CD4-positive, alpha-beta memory T cell (primary cell): ENCODE data around the gene PAK5. TPM values are rescaled to one million over a fixed set of nuclear protein-coding genes. Genes with fewer than 3 reads are reported as not detected.

Experiments used
- CTCF ChIA-PET: fragments of 350-600 bp; sonication (Branson Sonifier 250); formaldehyde crosslinking; loops from one replicate; lab custom pipeline; 2021; ENCODE audit warnings: inconsistent platforms; ENCODE audit not compliant: partially characterized antibody; lab: Charles Lee
- POLR2A ChIA-PET: fragments of 350-600 bp; sonication (Branson Sonifier 250); formaldehyde crosslinking; loops from one replicate; lab custom pipeline; 2021; ENCODE audit not compliant: partially characterized antibody; lab: Charles Lee
- DNase-seq, 5 donors: peaks; one replicate each; pipeline versions ENCODE4 v3.0.0 to v3.0.0-alpha.2; 2020 to 2022; ENCODE audit warnings: mixed read lengths in 1 of 5
- H3K27ac ChIP-seq: one replicate; pipeline ENCODE4 v1.7.0; 2013; ENCODE audit warnings: low read depth, low read length
- H3K27me3 ChIP-seq: 2 replicates; pipeline ENCODE4 v1.7.0; 2013; ENCODE audit warnings: mild to moderate bottlenecking, low read length, moderate library complexity; ENCODE audit not compliant: insufficient read depth
- H3K36me3 ChIP-seq: 2 replicates; pipeline ENCODE4 v1.7.0; 2013; ENCODE audit warnings: mild to moderate bottlenecking, low read length, moderate library complexity; ENCODE audit not compliant: insufficient read depth
- H3K4me1 ChIP-seq: 2 replicates; pipeline ENCODE4 v1.7.0; 2013; ENCODE audit warnings: mild to moderate bottlenecking, low read length, moderate library complexity; ENCODE audit not compliant: insufficient read depth
- H3K4me3 ChIP-seq, 2 donors: one replicate each; pipeline ENCODE4 v1.7.0; 2013; ENCODE audit warnings: low read length in 2 of 2, mild to moderate bottlenecking in 1 of 2
- H3K9me3 ChIP-seq, 2 donors: one replicate each; pipeline ENCODE4 v1.7.0; 2013; ENCODE audit warnings: low read length in 2 of 2, control low read depth in 1 of 2; ENCODE audit not compliant: control insufficient read depth in 1 of 2
- H3K27ac Mint-ChIP-seq, 7 donors: one replicate each; pipeline ENCODE4 v1.8.0; 2020 to 2021; ENCODE audit warnings: mixed read lengths in 7 of 7, mild to moderate bottlenecking in 6 of 7, inconsistent platforms in 3 of 7, moderate library complexity in 3 of 7
- H3K27me3 Mint-ChIP-seq, 2 donors: one replicate each; pipeline ENCODE4 v1.8.0; 2020 to 2021; ENCODE audit warnings: mixed read lengths in 2 of 2
- H3K36me3 Mint-ChIP-seq, 2 donors: one replicate each; pipeline ENCODE4 v1.8.0; 2020 to 2021; ENCODE audit warnings: mixed read lengths in 2 of 2, inconsistent platforms in 1 of 2, mild to moderate bottlenecking in 1 of 2
- H3K4me1 Mint-ChIP-seq, 4 donors: one replicate each; pipeline ENCODE4 v1.8.0; 2020 to 2021; ENCODE audit warnings: mixed read lengths in 4 of 4, mild to moderate bottlenecking in 1 of 4
- H3K4me3 Mint-ChIP-seq, 8 donors: one replicate each; pipeline ENCODE4 v1.8.0; 2020 to 2021; ENCODE audit warnings: mixed read lengths in 8 of 8, mild to moderate bottlenecking in 7 of 8, moderate library complexity in 6 of 8, inconsistent platforms in 3 of 8
- H3K9me3 Mint-ChIP-seq, 8 donors: one replicate each; pipeline ENCODE4 v1.8.0; 2020 to 2021; ENCODE audit warnings: mixed read lengths in 8 of 8, mild to moderate bottlenecking in 5 of 8, inconsistent platforms in 3 of 8, moderate library complexity in 1 of 8
- intact Hi-C: fragments of 100-400 bp; cut with micrococcal nuclease; formaldehyde crosslinking; loops from one replicate; pipeline ENCODE4 v1.15.1; 2023
- polyA plus RNA-seq, 2 donors: library from polyadenylated mRNA; unstranded; fragments of 300-500 nt; fragmentation: Illumina TruSeq; gene quantifications; one replicate each; pipeline ENCODE4 v1.2.3, GENCODE V29; 2021
- total RNA-seq, 2 experiments: library from RNA; stranded (reverse); gene quantifications; one replicate each; pipeline ENCODE4 v1.2.3, GENCODE V29; 2021

Gene PAK5
- total and polyA plus RNA-seq, 4 experiments from 2014 or later = not detected

GRCh38 chr20:9723501-9724202, 115.2 kb downstream of the PAK5 start:
- H3K27ac Mint-ChIP-seq = no peak overlapping the region
- no peak overlapping the region for H3K27ac ChIP-seq
- H3K4me3 Mint-ChIP-seq = no peak overlapping the region
- intact Hi-C loops = no loop called here
- no peak overlapping the region for H3K4me3 ChIP-seq
- CTCF ChIA-PET = no interaction called here
- POLR2A ChIA-PET = no interaction called here
- no peak for DNase-seq
- H3K4me1 ChIP-seq = no peaks in the 10 kb centered on the region
- no peaks in the 10 kb centered on the region for H3K36me3 Mint-ChIP-seq
- peaks cover 0 to 7% (median 3%) of the 10 kb centered on the region in 8 donors for H3K9me3 Mint-ChIP-seq
- no peaks in the 10 kb centered on the region for H3K27me3 ChIP-seq
- H3K36me3 ChIP-seq = no peaks in the 10 kb centered on the region
- no peaks in the 10 kb centered on the region for H3K9me3 ChIP-seq
- H3K4me1 Mint-ChIP-seq = peaks cover 0 to 1% (median 0%) of the 10 kb centered on the region in 4 donors
- no peaks in the 10 kb centered on the region for H3K27me3 Mint-ChIP-seq

- Mint-ChIP-seq H3K9me3 (peaks cover 0 to 14% (median 3%) of the 10 kb centered on the region in 8 donors), H3K27me3 (no peaks in the 10 kb centered on the region), H3K4me1 (no peaks in the 10 kb centered on the region), H3K27ac (no peak overlapping the region), H3K4me3 (no peak overlapping the region), H3K36me3 (no peaks in the 10 kb centered on the region)
- ChIA-PET POLR2A (no interaction called here), CTCF (no interaction called here)
- intact Hi-C loops = no loop called here
- no peaks in the 10 kb centered on the region for H3K27me3 ChIP-seq
- no peaks in the 10 kb centered on the region for H3K4me1 ChIP-seq
- no peak for DNase-seq
- H3K9me3 ChIP-seq = no peaks in the 10 kb centered on the region
- H3K36me3 ChIP-seq = no peaks in the 10 kb centered on the region
- H3K27ac ChIP-seq = no peak overlapping the region
- no peak overlapping the region for H3K4me3 ChIP-seq
Observed at GRCh38 chr20:9711872-9712271, 127.0 kb downstream of the PAK5 start.

GRCh38 chr20:9710685-9711084, 128.2 kb downstream of the PAK5 start:
- DNase-seq = no peak
- intact Hi-C loops = no loop called here
- no peaks in the 10 kb centered on the region for H3K9me3 ChIP-seq
- no peak overlapping the region for H3K27ac ChIP-seq
- no peak overlapping the region for H3K27ac Mint-ChIP-seq
- no peaks in the 10 kb centered on the region for H3K36me3 Mint-ChIP-seq
- no peaks in the 10 kb centered on the region for H3K36me3 ChIP-seq
- H3K4me3 Mint-ChIP-seq = no peak overlapping the region
- H3K4me1 Mint-ChIP-seq = no peaks in the 10 kb centered on the region
- H3K27me3 Mint-ChIP-seq = no peaks in the 10 kb centered on the region
- H3K4me1 ChIP-seq = no peaks in the 10 kb centered on the region
- ChIA-PET CTCF (no interaction called here), POLR2A (no interaction called here)
- H3K4me3 ChIP-seq = no peak overlapping the region
- no peaks in the 10 kb centered on the region for H3K27me3 ChIP-seq
- H3K9me3 Mint-ChIP-seq = peaks cover 0 to 14% (median 3%) of the 10 kb centered on the region in 8 donors

- intact Hi-C loops = no loop called here
Observed at GRCh38 chr20:9705722-9706476, 133.0 kb downstream of the PAK5 start.

GRCh38 chr20:9699181-9699580, 139.7 kb downstream of the PAK5 start:
- ChIA-PET CTCF (no interaction called here), POLR2A (no interaction called here)
- Mint-ChIP-seq H3K4me1 (no peaks in the 10 kb centered on the region), H3K4me3 (no peak overlapping the region), H3K9me3 (peaks cover 0 to 5% (median under 1%) of the 10 kb centered on the region in 8 donors), H3K36me3 (no peaks in the 10 kb centered on the region), H3K27me3 (no peaks in the 10 kb centered on the region), H3K27ac (no peak overlapping the region)
- Histone ChIP-seq H3K36me3 (no peaks in the 10 kb centered on the region), H3K9me3 (no peaks in the 10 kb centered on the region), H3K4me3 (no peak overlapping the region), H3K27me3 (no peaks in the 10 kb centered on the region), H3K27ac (no peak overlapping the region), H3K4me1 (no peaks in the 10 kb centered on the region)
- no peak for DNase-seq
- intact Hi-C loops = no loop called here

More at GRCh38 chr20:9705722-9706476, 133.0 kb downstream of the PAK5 start:
- H3K36me3 Mint-ChIP-seq = no peaks in the 10 kb centered on the region
- no peaks in the 10 kb centered on the region for H3K4me1 Mint-ChIP-seq
- POLR2A ChIA-PET = no interaction called here
- no peak overlapping the region for H3K4me3 Mint-ChIP-seq
- Histone ChIP-seq H3K36me3 (no peaks in the 10 kb centered on the region), H3K27me3 (no peaks in the 10 kb centered on the region), H3K9me3 (no peaks in the 10 kb centered on the region), H3K4me3 (no peak overlapping the region), H3K27ac (no peak overlapping the region), H3K4me1 (no peaks in the 10 kb centered on the region)
- no peak for DNase-seq
- CTCF ChIA-PET = no interaction called here
- no peak overlapping the region for H3K27ac Mint-ChIP-seq
- peaks cover 0 to 7% (median 1%) of the 10 kb centered on the region in 8 donors for H3K9me3 Mint-ChIP-seq
- H3K27me3 Mint-ChIP-seq = no peaks in the 10 kb centered on the region

- H3K27me3 ChIP-seq = no peaks in the 10 kb centered on the region
- H3K36me3 Mint-ChIP-seq = no peaks in the 10 kb centered on the region
- no peak overlapping the region for H3K4me3 Mint-ChIP-seq
- peaks cover 0 to 3% (median 2%) of the 10 kb centered on the region in 8 donors for H3K9me3 Mint-ChIP-seq
- no peaks in the 10 kb centered on the region for H3K4me1 ChIP-seq
- ChIA-PET POLR2A (no interaction called here), CTCF (no interaction called here)
- no peak overlapping the region for H3K27ac Mint-ChIP-seq
- no peaks in the 10 kb centered on the region for H3K27me3 Mint-ChIP-seq
- H3K27ac ChIP-seq = no peak overlapping the region
- no peak for DNase-seq
- H3K4me3 ChIP-seq = no peak overlapping the region
- H3K9me3 ChIP-seq = no peaks in the 10 kb centered on the region
- intact Hi-C loops = no loop called here
- H3K4me1 Mint-ChIP-seq = no peaks in the 10 kb centered on the region
- no peaks in the 10 kb centered on the region for H3K36me3 ChIP-seq
Observed at GRCh38 chr20:9689041-9689440, 149.8 kb downstream of the PAK5 start.

GRCh38 chr20:9686866-9687265, 152.0 kb downstream of the PAK5 start:
- no peaks in the 10 kb centered on the region for H3K4me1 Mint-ChIP-seq
- H3K9me3 ChIP-seq = no peaks in the 10 kb centered on the region
- ChIA-PET CTCF (no interaction called here), POLR2A (no interaction called here)
- H3K27me3 ChIP-seq = no peaks in the 10 kb centered on the region
- H3K4me1 ChIP-seq = no peaks in the 10 kb centered on the region
- no peak overlapping the region for H3K27ac Mint-ChIP-seq
- no peak overlapping the region for H3K4me3 ChIP-seq
- no peak for DNase-seq
- intact Hi-C loops = no loop called here
- H3K27me3 Mint-ChIP-seq = peaks cover 0 to under 1% of the 10 kb centered on the region in 2 donors
- no peaks in the 10 kb centered on the region for H3K36me3 Mint-ChIP-seq
- H3K36me3 ChIP-seq = no peaks in the 10 kb centered on the region
- H3K4me3 Mint-ChIP-seq = no peak overlapping the region
- peaks cover 0 to 3% (median 2%) of the 10 kb centered on the region in 8 donors for H3K9me3 Mint-ChIP-seq
- no peak overlapping the region for H3K27ac ChIP-seq
